Stomach (tissue), 9 donors: ENCODE data around the gene CNTNAP5. TPM values are rescaled to one million over a fixed set of nuclear protein-coding genes. Genes with fewer than 3 reads are reported as not detected.

ENCODE experiments used
- DNase-seq, 2 donors: peaks; one replicate each; pipeline versions ENCODE4 v3.0.0 to v3.0.0-alpha.2; 2013 to 2019
- H3K27ac ChIP-seq, 5 donors: fragments of 200-600 bp in 4 of 5; sonication (generic) in 4 of 5; one replicate each; pipeline ENCODE4 v1.5.1; 2013 to 2019; ENCODE audit warnings: mild to moderate bottlenecking in 1 of 5, moderate library complexity in 1 of 5
- H3K27me3 ChIP-seq, 3 donors: fragments of 200-600 bp; sonication (generic); one replicate each; pipeline ENCODE4 v1.5.1; 2017 to 2019; ENCODE audit warnings: mixed run types in 1 of 3
- H3K36me3 ChIP-seq, 4 donors: fragments of 200-600 bp; sonication (generic); 1 replicate in 3 of 4; 2 replicates in 1 of 4; pipeline ENCODE4 v1.5.1; 2016 to 2019
- H3K4me1 ChIP-seq, 4 donors: fragments of 200-600 bp; sonication (generic); one replicate each; pipeline ENCODE4 v1.5.1; 2016 to 2019
- H3K4me3 ChIP-seq, 4 donors: fragments of 200-600 bp; sonication (generic) in 3 of 4; one replicate each; pipeline ENCODE4 v1.5.1; 2016 to 2019; ENCODE audit warnings: mild to moderate bottlenecking in 1 of 4
- H3K9me3 ChIP-seq, 4 donors: fragments of 200-600 bp; sonication (generic); one replicate each; pipeline ENCODE4 v1.5.1; 2016 to 2019
- EP300 ChIP-seq: sonication (generic); formaldehyde crosslinking; IDR thresholded peaks from one replicate; pipeline ENCODE4 v1.6.1; 2017; ENCODE audit warnings: antibody characterized with exemption
- POLR2A ChIP-seq, 4 donors: fragments of 450-650 bp; IDR thresholded peaks; one replicate each; pipeline ENCODE4 v1.6.1; 2016; ENCODE audit warnings: antibody characterized with exemption in 4 of 4, control low read depth in 2 of 4, mild to moderate bottlenecking in 1 of 4, moderate library complexity in 1 of 4
- POLR2AphosphoS5 ChIP-seq, 3 donors: sonication (generic); formaldehyde crosslinking; IDR thresholded peaks; one replicate each; pipeline ENCODE4 v1.6.1; 2016; ENCODE audit warnings: antibody characterized with exemption in 3 of 3
- WGBS, 5 donors: extraction: QIAGEN DNeasy Blood & Tissue Kit in 3 of 5; methylation state at CpG; one replicate each; pipeline versions ENCODE4 v1.1.5 to v1.1.7; 2013 to 2018; 5-methylcytosine and 5-hydroxymethylcytosine counted together
- intact Hi-C: fragments of 100-400 bp; cut with DNase I; formaldehyde crosslinking; loops from one replicate; pipeline ENCODE4 v1.15.1; 2023; ENCODE audit warnings: low total_unique reads
- polyA plus RNA-seq, 3 donors: library from polyadenylated mRNA; stranded (reverse); fragments of 200-250 nt; gene quantifications; one replicate each; pipeline ENCODE4 v1.2.3, GENCODE V29; 2013
- total RNA-seq, 5 donors: library from RNA; depleted of rRNA; stranded (reverse); fragments of >200 nt; gene quantifications; one replicate each; pipeline versions ENCODE4 v1.1.0 to v1.2.3, GENCODE V29; 2014 to 2016
- TF ChIP-seq, protein P1 (sequence below), 7 experiments: fragments of 450-650 bp in 4 of 7; fragments of 200-600 bp in 3 of 7; sonication (generic) in 3 of 7; IDR thresholded peaks; one replicate each; pipeline ENCODE4 v1.5.1; 2016 to 2019; ENCODE audit warnings: antibody characterized with exemption in 7 of 7, control low read depth in 2 of 7, mild to moderate bottlenecking in 1 of 7
- donor health status: healthy with polysubstance abuse.
- donor health status: Bipolar disorder and iron deficiency.
- donor health status: healthy.

The CNTNAP5 gene
- total and polyA plus RNA-seq, 8 donors, result 1.3 TPM; not detected in 7

DNA sequence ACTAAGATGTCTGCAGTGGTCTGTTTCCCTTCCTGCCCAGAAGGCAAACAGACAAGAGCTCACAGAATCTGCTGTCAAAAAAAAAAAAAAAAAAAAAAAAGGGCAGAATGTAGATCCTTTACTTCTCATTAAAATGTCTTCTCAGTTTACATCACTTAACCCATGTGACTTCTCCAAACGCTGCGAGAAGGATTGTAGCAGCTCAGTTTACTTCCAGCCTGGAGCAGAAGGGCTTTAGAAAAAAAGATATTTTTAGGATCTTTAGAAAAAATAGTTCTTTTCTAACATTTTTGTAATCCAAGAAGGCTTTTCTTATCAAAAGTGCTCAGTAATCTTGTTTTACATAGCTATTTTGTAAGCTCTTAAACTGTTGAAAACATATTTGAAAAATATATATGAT lies 425.4 kb downstream of the CNTNAP5 start:
- no peaks in the 10 kb centered on the region for H3K36me3 ChIP-seq

DNA sequence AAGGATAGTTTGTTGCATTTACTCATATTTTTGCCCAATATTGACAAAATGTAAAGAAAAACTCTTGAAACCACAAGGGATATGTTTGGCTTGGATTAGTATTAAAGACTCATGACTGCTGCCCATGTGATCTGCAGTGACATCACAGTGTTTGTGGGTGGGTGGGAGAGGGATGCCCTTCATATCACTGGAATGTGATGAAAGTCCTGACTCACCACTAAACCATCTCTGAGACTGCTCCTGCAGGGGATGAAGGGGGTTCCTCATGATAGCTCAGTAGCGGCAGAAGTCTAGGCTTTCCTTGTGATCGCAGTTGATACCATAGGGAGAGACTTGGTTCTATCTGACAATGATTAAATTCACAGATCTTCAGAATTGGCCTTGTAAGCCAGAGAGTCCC lies 451.2 kb downstream of the CNTNAP5 start:
- Histone ChIP-seq H3K9me3 (peaks cover 0 to 5% (median 0%) of the 10 kb centered on the region in 4 donors), H3K27ac (no peak overlapping the region), H3K4me1 (no peaks in the 10 kb centered on the region), H3K4me3 (no peak overlapping the region), H3K27me3 (no peaks in the 10 kb centered on the region), H3K36me3 (no peaks in the 10 kb centered on the region)
- intact Hi-C loops, result no loop called here
- WGBS, 5 donors, result 80 to 98% (median 90%) methylated on average over 2 of the region's 2 CpGs
- no peak for DNase-seq
- TF ChIP-seq EP300, result no peak
- TF ChIP-seq, protein P1, sequence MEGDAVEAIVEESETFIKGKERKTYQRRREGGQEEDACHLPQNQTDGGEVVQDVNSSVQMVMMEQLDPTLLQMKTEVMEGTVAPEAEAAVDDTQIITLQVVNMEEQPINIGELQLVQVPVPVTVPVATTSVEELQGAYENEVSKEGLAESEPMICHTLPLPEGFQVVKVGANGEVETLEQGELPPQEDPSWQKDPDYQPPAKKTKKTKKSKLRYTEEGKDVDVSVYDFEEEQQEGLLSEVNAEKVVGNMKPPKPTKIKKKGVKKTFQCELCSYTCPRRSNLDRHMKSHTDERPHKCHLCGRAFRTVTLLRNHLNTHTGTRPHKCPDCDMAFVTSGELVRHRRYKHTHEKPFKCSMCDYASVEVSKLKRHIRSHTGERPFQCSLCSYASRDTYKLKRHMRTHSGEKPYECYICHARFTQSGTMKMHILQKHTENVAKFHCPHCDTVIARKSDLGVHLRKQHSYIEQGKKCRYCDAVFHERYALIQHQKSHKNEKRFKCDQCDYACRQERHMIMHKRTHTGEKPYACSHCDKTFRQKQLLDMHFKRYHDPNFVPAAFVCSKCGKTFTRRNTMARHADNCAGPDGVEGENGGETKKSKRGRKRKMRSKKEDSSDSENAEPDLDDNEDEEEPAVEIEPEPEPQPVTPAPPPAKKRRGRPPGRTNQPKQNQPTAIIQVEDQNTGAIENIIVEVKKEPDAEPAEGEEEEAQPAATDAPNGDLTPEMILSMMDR (IDR thresholded peaks at IDR 0.05), result no peak
- TF ChIP-seq POLR2A (IDR thresholded peaks at IDR 0.05), result no peak
- no peak for TF ChIP-seq POLR2AphosphoS5 (IDR thresholded peaks at IDR 0.05)

More for the DNA sequence above, 425.4 kb downstream of the CNTNAP5 start:
- TF ChIP-seq EP300, result no peak
- TF ChIP-seq, protein P1 (IDR thresholded peaks at IDR 0.05), result no peak
- TF ChIP-seq POLR2A (IDR thresholded peaks at IDR 0.05), result no peak
- no peak for TF ChIP-seq POLR2AphosphoS5 (IDR thresholded peaks at IDR 0.05)
- Histone ChIP-seq H3K4me3 (no peak overlapping the region), H3K9me3 (peaks cover 0 to 13% (median 2%) of the 10 kb centered on the region in 4 donors), H3K4me1 (no peaks in the 10 kb centered on the region), H3K27me3 (no peaks in the 10 kb centered on the region), H3K27ac (no peak overlapping the region)
- intact Hi-C loops, result no loop called here
- 37 to 59% (median 51%) methylated on average over 2 of the region's 2 CpGs for WGBS, 5 donors
- no peak for DNase-seq

DNA sequence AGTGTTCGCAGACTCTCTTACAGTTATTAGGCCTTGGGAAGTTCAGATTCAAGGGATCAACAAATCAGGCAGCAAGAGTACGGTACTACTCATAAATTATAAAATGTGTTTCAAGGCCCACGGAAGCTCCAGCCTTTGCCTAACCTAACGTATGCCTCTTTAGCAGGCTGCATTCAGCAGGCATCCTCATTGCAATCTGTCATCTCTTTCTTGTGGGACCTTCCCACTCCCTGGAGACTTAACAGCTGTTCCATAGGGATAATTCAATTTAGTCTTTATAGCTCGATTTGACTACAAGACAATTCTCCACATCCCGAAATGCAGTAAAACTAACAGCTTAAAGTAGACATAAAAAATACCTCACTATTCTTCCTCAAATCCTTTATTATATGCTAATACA lies 453.7 kb downstream of the CNTNAP5 start:
- no peak for TF ChIP-seq POLR2A (IDR thresholded peaks at IDR 0.05)
- TF ChIP-seq, protein P1 (IDR thresholded peaks at IDR 0.05), result no peak
- no peak for TF ChIP-seq POLR2AphosphoS5 (IDR thresholded peaks at IDR 0.05)
- no peak for TF ChIP-seq EP300
- H3K9me3 ChIP-seq, result peaks cover 0 to 5% (median 0%) of the 10 kb centered on the region in 4 donors
- H3K4me1 ChIP-seq, result no peaks in the 10 kb centered on the region
- DNase-seq, result no peak
- H3K27ac ChIP-seq, result no peak overlapping the region
- intact Hi-C loops, result no loop called here
- 83 to 90% (median 89%) methylated on average over 6 of the region's 6 CpGs for WGBS, 5 donors
- H3K4me3 ChIP-seq, result no peak overlapping the region
- no peaks in the 10 kb centered on the region for H3K36me3 ChIP-seq
- no peaks in the 10 kb centered on the region for H3K27me3 ChIP-seq

DNA sequence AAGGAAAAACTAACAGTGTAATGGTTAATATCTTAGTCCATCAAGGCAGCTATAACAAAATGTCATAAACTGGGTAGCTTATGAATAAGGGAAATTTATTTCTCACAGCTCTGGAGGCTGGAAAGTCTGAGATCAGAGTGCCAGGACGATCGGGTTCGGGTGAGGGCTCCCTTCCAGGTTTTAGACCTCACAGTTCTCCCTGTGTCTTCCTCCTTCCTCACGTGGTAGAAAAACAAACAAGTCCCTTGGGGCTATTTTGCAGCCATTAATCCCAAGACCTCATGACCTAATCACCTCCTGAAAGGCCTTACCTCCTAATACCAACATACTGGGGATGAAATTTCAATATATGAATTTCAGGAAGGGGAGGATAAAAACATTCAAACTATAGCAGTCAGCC lies 455.9 kb downstream of the CNTNAP5 start:
- H3K9me3 ChIP-seq, result no peaks in the 10 kb centered on the region
- intact Hi-C loops, result no loop called here
- no peaks in the 10 kb centered on the region for H3K4me1 ChIP-seq
- H3K4me3 ChIP-seq, result no peak overlapping the region
- 33 to 55% (median 39%) methylated on average over 4 of the region's 4 CpGs for WGBS, 5 donors
- no peak for DNase-seq
- no peaks in the 10 kb centered on the region for H3K27me3 ChIP-seq
- H3K36me3 ChIP-seq, result no peaks in the 10 kb centered on the region
- TF ChIP-seq EP300 (no peak), POLR2AphosphoS5 (IDR thresholded peaks at IDR 0.05) (no peak), POLR2A (IDR thresholded peaks at IDR 0.05) (no peak)
- TF ChIP-seq, protein P1 (IDR thresholded peaks at IDR 0.05), result no peak
- H3K27ac ChIP-seq, result no peak overlapping the region
